Psoas muscle (tissue), 8 donors: ENCODE data around the gene WNT8B. TPM values are rescaled to one million over a fixed set of nuclear protein-coding genes. Genes with fewer than 3 reads are reported as not detected.

Experiments
- ATAC-seq, 4 donors: fragments of 200-7000 bp; cut with Tn5 transposase; one replicate each; pipeline ENCODE4 v1.9.1; 2020; ENCODE audit warnings: moderate library complexity in 3 of 4, mild to moderate bottlenecking in 2 of 4
- DNase-seq, 2 donors: peaks; one replicate each; pipeline ENCODE4 v3.0.0-alpha.2; 2020
- H3K27ac ChIP-seq: fragments of 200-600 bp; one replicate; pipeline ENCODE4 v1.8.0; 2022
- H3K27me3 ChIP-seq, 3 donors: fragments of 200-600 bp in 1 of 3; one replicate each; pipeline versions ENCODE4 v1.6.1 to v1.8.0; 2013 to 2022; ENCODE audit warnings: low read length in 2 of 3, mild to moderate bottlenecking in 2 of 3, moderate library complexity in 1 of 3; ENCODE audit not compliant: insufficient read depth in 3 of 3
- H3K36me3 ChIP-seq, 2 donors: fragments of 200-600 bp in 1 of 2; one replicate each; pipeline versions ENCODE4 v1.6.1 to v1.8.0; 2013 to 2022; ENCODE audit warnings: low read depth in 1 of 2, mild to moderate bottlenecking in 1 of 2, moderate library complexity in 1 of 2; ENCODE audit not compliant: insufficient read depth in 1 of 2
- H3K4me1 ChIP-seq: fragments of 200-600 bp; one replicate; pipeline ENCODE4 v1.8.0; 2022
- H3K4me3 ChIP-seq: fragments of 200-600 bp; one replicate; pipeline ENCODE4 v1.8.0; 2022; ENCODE audit warnings: mild to moderate bottlenecking
- H3K9me3 ChIP-seq: fragments of 200-600 bp; one replicate; pipeline ENCODE4 v1.8.0; 2022
- CTCF ChIP-seq: fragments of 200-600 bp; IDR thresholded peaks from one replicate; pipeline ENCODE4 v1.8.0; 2022; ENCODE audit warnings: antibody characterized with exemption
- WGBS, 3 donors: extraction: QIAGEN DNeasy Blood & Tissue Kit; methylation state at CpG; one replicate each; pipeline versions ENCODE4 v1.1.6 to v1.1.7; 2013; 5-methylcytosine and 5-hydroxymethylcytosine counted together
- intact Hi-C, 2 donors: fragments of 100-400 bp; cut with DNase I; formaldehyde crosslinking; loops; one replicate each; pipeline versions ENCODE4 v1.11.0 to v1.14.2; 2022
- polyA plus RNA-seq, 3 donors: library from polyadenylated mRNA; stranded (reverse); fragments of 200-250 nt; gene quantifications; one replicate each; pipeline ENCODE4 v1.2.3, GENCODE V29; 2013
- total RNA-seq, 4 donors: library from RNA; stranded (reverse); fragmentation: NEBNext Ultra II Directional in 2 of 4; extraction: Animal tissue kit (Norgen Biotek cat#: 25700) in 2 of 4; gene quantifications; one replicate each; pipeline versions ENCODE4 v1.2.1 to v1.2.4, GENCODE V29; 2021 to 2023
- donor health status: healthy with polysubstance abuse.
- donor health status: DM: no; HTN: no; CAD: no; lungs with moderate emphysema.
- donor health status: Bipolar disorder and iron deficiency.
- donor health status: healthy.
- donor health status: DM: yes; HTN: yes; CAD: no.
- donor health status: DM: no; HTN: no; CAD: no.
- donor health status: DM: no; HTN: no; CAD: no.
- donor health status: DM: yes; HTN: yes; CAD: no.

Gene WNT8B
- total and polyA plus RNA-seq, 7 donors, result not detected

GRCh38 chr10:100481462-100482081 is 18.8 kb downstream of the WNT8B start:
- H3K4me3 ChIP-seq, result peak overlapping the region; percentile 67
- H3K4me1 ChIP-seq, result peaks cover 12% of the 10 kb centered on the region
- DNase-seq (peak; percentile 79 to 86), ATAC-seq (peak; percentile 94 to 98 (median 96))
- no peak overlapping the region for H3K27ac ChIP-seq
- 2 to 3% (median 2%) methylated on average over 19 of the region's 19 CpGs for WGBS, 3 donors
- intact Hi-C loops, result loop anchor here in 1 of 2 donors (5.0 kb wide), 1 partner anchor 36 kb away; the partner anchor contains the start of gene SEC31B
- no peaks in the 10 kb centered on the region for H3K9me3 ChIP-seq
- no peak for TF ChIP-seq CTCF
- H3K27me3 ChIP-seq, result peaks cover 0 to 25% (median 0%) of the 10 kb centered on the region in 3 donors
- H3K36me3 ChIP-seq, result peaks cover 0 to 12% of the 10 kb centered on the region in 2 donors

GRCh38 chr10:100482181-100482833 is 19.5 kb downstream of the WNT8B start:
- WGBS, 3 donors, result 0 to 1% (median 1%) methylated on average over 55 to 59 of the region's 59 CpGs
- ATAC-seq, result peak; percentile 83 to 91 (median 85)
- H3K9me3 ChIP-seq, result no peaks in the 10 kb centered on the region
- H3K27ac ChIP-seq, result no peak overlapping the region
- H3K4me1 ChIP-seq, result peaks cover 12% of the 10 kb centered on the region
- peaks cover 0 to 25% (median 0%) of the 10 kb centered on the region in 3 donors for H3K27me3 ChIP-seq
- peak; percentile 73 for TF ChIP-seq CTCF
- H3K4me3 ChIP-seq, result peak overlapping the region; percentile 67
- H3K36me3 ChIP-seq, result peaks cover 0 to 12% of the 10 kb centered on the region in 2 donors
- peak; percentile 73 to 85 for DNase-seq
- intact Hi-C loops, result loop anchor here in 1 of 2 donors (5.0 kb wide), 1 partner anchor 35 kb away; the partner anchor contains the start of gene SEC31B

- intact Hi-C loops, result loop anchor here in 1 of 2 donors (5.0 kb wide), 1 partner anchor 34 kb away; the partner anchor contains the start of gene SEC31B
- peak in 1 of 4 donors; percentile 1 for ATAC-seq
- peaks cover 0 to 25% (median 0%) of the 10 kb centered on the region in 3 donors for H3K27me3 ChIP-seq
Observed at GRCh38 chr10:100482834-100483185, 20.0 kb downstream of the WNT8B start.

More at GRCh38 chr10:100482834-100483185, 20.0 kb downstream of the WNT8B start:
- peaks cover 12% of the 10 kb centered on the region for H3K4me1 ChIP-seq
- 35 to 43% (median 39%) methylated on average over 5 of the region's 5 CpGs for WGBS, 3 donors
- DNase-seq, result no peak
- no peak for TF ChIP-seq CTCF
- H3K27ac ChIP-seq, result no peak overlapping the region
- H3K36me3 ChIP-seq, result peaks cover 0 to 17% of the 10 kb centered on the region in 2 donors
- H3K9me3 ChIP-seq, result no peaks in the 10 kb centered on the region
- H3K4me3 ChIP-seq, result peak overlapping the region; percentile 67
